ENCODE measurements around the gene RPS5.
"Not testable (repeated sequence)": the region's sequence is repeated elsewhere in the genome, so short reads cannot be mapped to it uniquely, and the experiment has no call there.

Gene RPS5

DNA sequence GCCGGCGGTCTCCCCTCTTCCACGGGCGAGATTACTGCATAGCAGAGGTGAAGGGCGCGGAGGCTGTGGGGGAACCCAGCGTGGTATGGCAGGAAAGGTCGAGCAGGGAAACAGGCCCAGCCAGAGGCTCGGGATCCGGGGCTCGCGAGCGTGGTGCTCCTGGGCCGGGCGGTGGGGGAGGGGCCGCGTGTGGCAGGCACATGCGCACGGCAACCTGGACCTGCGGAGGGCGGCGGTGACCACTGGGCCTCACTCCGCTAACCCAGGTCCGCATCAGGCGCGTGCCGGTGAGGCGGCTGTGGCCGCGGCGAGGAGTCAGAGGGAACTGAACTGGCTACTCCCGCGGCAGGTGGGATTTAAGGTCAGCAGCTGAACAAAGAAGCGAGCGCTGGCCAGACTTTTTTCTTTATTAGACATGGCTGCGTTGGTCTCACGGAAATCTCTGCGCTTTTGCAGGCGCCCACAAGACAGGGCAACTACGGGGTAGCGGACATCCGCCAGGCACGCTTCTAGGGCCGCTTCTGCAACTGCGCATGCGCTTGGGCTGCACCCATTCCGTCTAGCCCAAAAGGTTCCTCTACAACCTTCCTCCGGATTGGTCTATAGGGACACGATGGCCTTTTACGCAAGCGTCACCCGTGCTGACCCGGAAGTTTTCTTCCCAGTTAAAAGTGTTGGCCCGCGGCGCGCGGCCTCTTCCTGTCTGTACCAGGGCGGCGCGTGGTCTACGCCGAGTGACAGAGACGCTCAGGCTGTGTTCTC lies at the start of gene RPS5:
Gene RPS5 (plus strand): TSS at position 694 of the 762 bp plus-strand sequence. CDS start 869 bp downstream, outside the sequence.
- peak within 1 kb of the TSS; percentile 98 for H3K27ac Mint-ChIP-seq
- H3K4me1 Mint-ChIP-seq = peaks cover 51% of the 10 kb centered on the region

GRCh38 chr19:58338336-58338735 lies 48.7 kb upstream of the RPS5 start:
- CTCF ChIA-PET = no interaction called here
- H3K36me3 Mint-ChIP-seq = peaks cover 61% of the 10 kb centered on the region
- H3K9me3 Mint-ChIP-seq = peaks cover 23% of the 10 kb centered on the region
- H3K27ac Mint-ChIP-seq = no peak overlapping the region
- H3K4me3 Mint-ChIP-seq = no peak overlapping the region
- no peak for DNase-seq
- no peaks in the 10 kb centered on the region for H3K27me3 Mint-ChIP-seq
- H3K4me1 Mint-ChIP-seq = no peaks in the 10 kb centered on the region

More for the DNA sequence above, at the start of gene RPS5:
- no peaks in the 10 kb centered on the region for H3K9me3 Mint-ChIP-seq
- CTCF ChIA-PET = no interaction called here
- peaks cover 27% of the 10 kb centered on the region for H3K36me3 Mint-ChIP-seq
- peak; percentile 97 for DNase-seq
- no peaks in the 10 kb centered on the region for H3K27me3 Mint-ChIP-seq
- peak within 1 kb of the TSS; percentile 93 for H3K4me3 Mint-ChIP-seq

DNA sequence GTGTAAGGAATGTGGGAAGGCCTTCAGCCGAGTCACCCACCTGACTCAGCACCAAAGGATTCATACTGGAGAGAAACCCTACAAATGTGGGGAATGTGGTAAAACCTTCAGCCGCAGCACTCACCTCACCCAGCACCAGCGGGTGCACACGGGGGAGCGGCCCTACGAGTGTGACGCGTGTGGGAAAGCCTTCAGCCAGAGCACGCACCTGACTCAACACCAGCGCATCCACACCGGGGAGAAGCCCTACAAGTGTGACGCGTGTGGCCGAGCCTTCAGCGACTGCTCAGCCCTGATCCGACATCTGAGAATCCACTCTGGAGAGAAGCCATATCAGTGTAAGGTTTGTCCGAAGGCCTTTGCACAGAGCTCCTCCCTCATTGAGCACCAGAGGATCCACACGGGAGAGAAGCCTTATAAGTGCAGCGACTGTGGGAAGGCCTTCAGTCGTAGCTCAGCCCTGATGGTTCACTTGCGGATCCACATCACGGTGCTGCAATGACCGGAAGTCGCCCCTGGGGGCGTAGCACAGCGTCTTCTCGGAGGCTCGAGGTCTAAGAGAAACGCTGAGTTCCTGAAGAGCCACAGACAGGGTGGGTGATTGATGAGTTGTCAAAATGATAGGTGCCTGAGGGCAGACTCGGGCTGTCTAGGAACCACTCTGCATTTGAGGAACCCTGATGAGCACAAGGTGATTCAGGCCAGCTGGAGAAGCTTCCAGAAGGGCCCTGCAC lies 48.1 kb upstream of the RPS5 start:
- no peak overlapping the region for H3K27ac Mint-ChIP-seq
- DNase-seq = no peak
- CTCF ChIA-PET = no interaction called here
- H3K27me3 Mint-ChIP-seq = no peaks in the 10 kb centered on the region
- peaks cover 25% of the 10 kb centered on the region for H3K9me3 Mint-ChIP-seq
- peaks cover 61% of the 10 kb centered on the region for H3K36me3 Mint-ChIP-seq
- no peaks in the 10 kb centered on the region for H3K4me1 Mint-ChIP-seq
- H3K4me3 Mint-ChIP-seq = no peak overlapping the region

GRCh38 chr19:58345558-58345957 lies 41.5 kb upstream of the RPS5 start:
- peak overlapping the region; percentile 86 for H3K4me3 Mint-ChIP-seq
- peaks cover 29% of the 10 kb centered on the region for H3K4me1 Mint-ChIP-seq
- DNase-seq = no peak
- peaks cover 36% of the 10 kb centered on the region for H3K27me3 Mint-ChIP-seq
- H3K36me3 Mint-ChIP-seq = peaks cover 21% of the 10 kb centered on the region
- H3K9me3 Mint-ChIP-seq = peaks cover 6% of the 10 kb centered on the region
- H3K27ac Mint-ChIP-seq = no peak overlapping the region
- CTCF ChIA-PET = no interaction called here

GRCh38 chr19:58346961-58347929 lies 39.8 kb upstream of the RPS5 start:
- Mint-ChIP-seq H3K27ac (peak overlapping the region; percentile 72), H3K4me1 (peaks cover 31% of the 10 kb centered on the region), H3K4me3 (peak overlapping the region; percentile 86), H3K9me3 (peaks cover 2% of the 10 kb centered on the region), H3K27me3 (peaks cover 39% of the 10 kb centered on the region), H3K36me3 (peaks cover 11% of the 10 kb centered on the region)
- CTCF ChIA-PET = interaction anchor here (0.7 to 1.2 kb wide), 3 partner anchors 33 to 234 kb away, joined by 3 read pairs; no protein-coding TSS in a partner anchor
- DNase-seq = peak; percentile 73

GRCh38 chr19:58348080-58348479 lies 39.0 kb upstream of the RPS5 start:
- H3K36me3 Mint-ChIP-seq, H3K9me3 Mint-ChIP-seq, DNase-seq: not testable (repeated sequence)
- Mint-ChIP-seq H3K4me3 (peak overlapping the region; percentile 86), H3K4me1 (peaks cover 31% of the 10 kb centered on the region), H3K27ac (peak overlapping the region; percentile 72), H3K27me3 (peaks cover 39% of the 10 kb centered on the region)
- CTCF ChIA-PET = interaction anchor here (1.2 kb wide), 1 partner anchor 171 kb away, joined by 3 read pairs; no protein-coding TSS in a partner anchor

GRCh38 chr19:58349590-58349989 lies 37.5 kb upstream of the RPS5 start:
- Mint-ChIP-seq H3K4me3 (no peak overlapping the region), H3K27me3 (peaks cover 42% of the 10 kb centered on the region), H3K36me3 (peaks cover 8% of the 10 kb centered on the region), H3K27ac (no peak overlapping the region), H3K4me1 (peaks cover 33% of the 10 kb centered on the region), H3K9me3 (no peaks in the 10 kb centered on the region)
- no peak for DNase-seq
- CTCF ChIA-PET = no interaction called here

- Mint-ChIP-seq H3K9me3 (peaks cover under 1% of the 10 kb centered on the region), H3K36me3 (peaks cover 9% of the 10 kb centered on the region), H3K4me1 (peaks cover 37% of the 10 kb centered on the region), H3K27me3 (peaks cover 43% of the 10 kb centered on the region), H3K27ac (no peak overlapping the region), H3K4me3 (no peak overlapping the region)
- no peak for DNase-seq
- CTCF ChIA-PET = interaction anchor here (0.6 kb wide), 1 partner anchor 12 kb away, joined by 3 read pairs; the partner anchor contains the start of gene ZNF497
Observed at GRCh38 chr19:58350001-58350861, 36.8 kb upstream of the RPS5 start.

GRCh38 chr19:58350871-58351557 lies 36.1 kb upstream of the RPS5 start:
- Mint-ChIP-seq H3K27ac (no peak overlapping the region), H3K27me3 (peaks cover 47% of the 10 kb centered on the region), H3K36me3 (peaks cover 10% of the 10 kb centered on the region), H3K4me3 (no peak overlapping the region), H3K4me1 (peaks cover 37% of the 10 kb centered on the region), H3K9me3 (peaks cover 4% of the 10 kb centered on the region)
- no peak for DNase-seq
- CTCF ChIA-PET = interaction anchor here (0.6 kb wide), 1 partner anchor 11 kb away, joined by 3 read pairs; the partner anchor contains the start of gene ZNF497

DNA sequence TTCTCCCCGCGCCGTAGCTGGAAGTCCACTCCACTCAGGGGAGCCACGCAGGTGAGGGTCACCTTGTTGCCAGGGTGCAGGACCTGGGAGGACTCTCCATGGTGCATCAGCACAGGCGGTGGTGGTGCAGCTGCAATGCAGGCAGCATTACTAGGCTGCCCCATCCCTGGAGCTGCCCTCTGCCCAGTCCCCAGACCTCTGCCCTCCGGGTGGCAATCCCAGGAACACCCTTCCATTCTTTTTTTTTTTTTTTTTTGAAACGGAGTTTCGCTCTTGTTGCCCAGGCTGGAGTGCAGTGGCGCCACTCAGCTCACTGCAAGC lies 35.6 kb upstream of the RPS5 start:
- Mint-ChIP-seq H3K9me3 (peaks cover 4% of the 10 kb centered on the region), H3K4me3 (no peak overlapping the region), H3K27ac (no peak overlapping the region), H3K27me3 (peaks cover 47% of the 10 kb centered on the region), H3K4me1 (peaks cover 41% of the 10 kb centered on the region), H3K36me3 (peaks cover 11% of the 10 kb centered on the region)
- no peak for DNase-seq
- CTCF ChIA-PET = no interaction called here

GRCh38 chr19:58351990-58352755 lies 34.9 kb upstream of the RPS5 start:
- DNase-seq = no peak
- Mint-ChIP-seq H3K4me3 (no peak overlapping the region), H3K36me3 (peaks cover 11% of the 10 kb centered on the region), H3K27me3 (peaks cover 47% of the 10 kb centered on the region), H3K4me1 (peaks cover 43% of the 10 kb centered on the region), H3K27ac (no peak overlapping the region), H3K9me3 (peaks cover 4% of the 10 kb centered on the region)
- CTCF ChIA-PET = no interaction called here
